ENCODE results near the gene SLC25A13.

SLC25A13 gene

DNA sequence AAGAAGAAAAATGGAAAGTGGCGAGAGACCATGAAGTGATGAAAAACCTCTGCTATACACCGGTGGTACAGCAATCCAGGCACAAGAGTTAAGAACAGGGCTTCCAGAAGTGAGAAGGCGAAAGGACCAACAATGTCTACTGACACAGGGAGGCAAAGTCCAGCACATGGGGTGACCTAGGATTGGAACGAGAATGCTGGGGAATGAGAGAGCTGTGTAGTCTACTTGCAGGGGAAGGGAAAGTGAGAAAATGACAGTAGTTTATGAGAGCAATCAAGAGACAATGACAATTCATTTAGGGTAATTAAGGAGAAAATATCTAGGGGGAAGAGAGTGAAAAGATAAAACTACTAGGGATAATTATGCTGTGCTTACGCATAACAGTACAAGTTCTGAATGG lies 169.2 kb downstream of the SLC25A13 start:
- DNase-seq (ENCODE audit: low spot score): no peak

DNA sequence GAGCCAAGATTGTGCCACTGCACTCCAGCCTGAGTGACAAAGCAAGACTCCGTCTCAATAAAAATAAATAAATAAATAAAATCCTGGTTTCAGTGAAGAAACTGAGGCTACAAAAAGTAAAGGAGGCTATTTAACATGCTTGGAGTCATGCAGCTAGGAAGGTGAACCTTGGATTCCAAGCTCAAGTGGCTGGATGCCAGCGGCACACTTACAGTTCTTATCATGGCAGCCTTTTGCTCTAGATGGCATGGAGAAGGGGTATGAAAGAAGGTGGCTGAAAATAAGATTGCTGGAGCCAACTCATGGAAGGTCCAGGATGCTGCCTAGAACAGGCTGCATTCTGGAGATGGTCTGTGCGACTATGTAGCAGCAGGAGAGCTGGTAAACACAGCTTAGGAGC lies 170.0 kb downstream of the SLC25A13 start:
- DNase-seq (ENCODE audit: low spot score): no peak

DNA sequence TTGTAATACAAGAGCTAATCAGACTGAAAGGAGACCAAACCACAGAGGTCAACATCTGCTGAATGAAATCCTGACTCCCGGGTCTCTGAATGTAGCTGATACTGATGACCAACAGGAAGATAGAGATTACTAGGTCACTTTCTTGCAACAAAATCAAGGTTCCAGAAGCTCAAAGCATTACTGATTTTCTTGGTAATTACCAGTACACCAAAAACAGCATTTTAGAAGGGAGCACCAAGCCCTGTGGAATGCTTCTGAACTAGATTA lies 177.7 kb downstream of the SLC25A13 start:
- no peak for DNase-seq (ENCODE audit: low spot score)

DNA sequence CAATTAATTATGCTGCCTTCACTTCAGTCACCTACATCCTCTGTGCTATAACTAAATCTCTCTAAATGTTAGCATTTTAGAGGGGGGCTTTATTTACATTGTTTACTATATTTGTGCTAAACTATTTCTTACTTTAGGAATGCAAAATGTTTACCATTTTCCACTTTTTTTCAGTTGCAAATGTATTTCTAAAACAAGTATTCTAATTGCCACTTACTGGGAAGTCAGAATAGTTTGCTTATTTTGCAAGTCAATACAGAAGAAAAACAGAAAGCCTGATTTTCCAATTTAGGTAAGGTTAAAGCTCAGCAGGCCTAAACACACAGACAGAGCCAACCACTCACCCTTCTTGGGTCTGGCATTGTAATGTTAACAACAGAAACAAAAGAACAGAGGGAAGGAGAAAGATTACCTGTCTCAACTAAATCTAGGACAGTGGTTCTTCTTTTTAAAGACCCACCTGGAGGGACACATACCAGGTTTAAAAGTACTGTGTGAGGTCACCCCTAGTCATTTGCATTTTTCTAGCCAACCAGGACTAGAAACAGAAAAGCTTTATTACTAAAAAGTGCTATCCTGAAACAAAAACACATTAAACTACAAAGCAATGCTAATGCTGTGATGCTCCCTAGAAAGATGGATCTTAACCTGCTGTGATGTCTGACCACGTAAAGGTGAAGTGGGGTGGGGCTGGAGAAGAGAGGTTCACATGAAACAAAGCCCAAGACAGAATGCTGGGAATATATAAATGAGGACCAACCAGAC lies 178.2 kb downstream of the SLC25A13 start:
- DNase-seq (ENCODE audit: low spot score): no peak

DNA sequence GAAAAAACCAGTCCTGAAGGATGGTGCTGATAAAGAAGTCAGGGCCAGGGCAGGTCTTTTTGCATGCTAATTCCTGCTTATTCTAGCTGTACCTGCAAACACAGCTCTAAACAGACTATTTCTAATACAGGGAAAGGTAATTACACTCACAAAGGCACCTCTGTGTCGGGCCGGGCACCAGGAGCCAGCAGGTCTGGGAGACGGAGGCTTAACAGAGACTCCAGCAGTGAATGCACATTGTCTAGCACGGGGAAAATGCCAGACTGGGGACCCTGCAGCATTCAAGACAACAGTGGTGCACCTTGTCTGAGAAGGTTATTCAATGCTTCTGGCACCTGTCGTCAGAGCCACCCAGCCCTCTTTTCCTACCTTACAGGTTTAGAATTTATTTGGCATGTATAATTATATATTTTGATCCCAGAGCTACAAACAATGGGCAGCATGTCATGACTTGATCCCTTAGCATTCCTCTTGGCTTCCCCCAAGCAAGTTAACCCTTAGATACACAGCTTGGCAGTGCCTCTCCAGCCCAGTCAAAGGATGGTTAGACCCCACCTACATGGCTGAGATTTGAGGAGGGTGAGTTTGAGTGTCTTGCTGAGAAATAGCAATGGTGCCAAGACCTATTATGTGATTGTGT lies 185.2 kb downstream of the SLC25A13 start:
- no peak for DNase-seq (ENCODE audit: low spot score)

DNA sequence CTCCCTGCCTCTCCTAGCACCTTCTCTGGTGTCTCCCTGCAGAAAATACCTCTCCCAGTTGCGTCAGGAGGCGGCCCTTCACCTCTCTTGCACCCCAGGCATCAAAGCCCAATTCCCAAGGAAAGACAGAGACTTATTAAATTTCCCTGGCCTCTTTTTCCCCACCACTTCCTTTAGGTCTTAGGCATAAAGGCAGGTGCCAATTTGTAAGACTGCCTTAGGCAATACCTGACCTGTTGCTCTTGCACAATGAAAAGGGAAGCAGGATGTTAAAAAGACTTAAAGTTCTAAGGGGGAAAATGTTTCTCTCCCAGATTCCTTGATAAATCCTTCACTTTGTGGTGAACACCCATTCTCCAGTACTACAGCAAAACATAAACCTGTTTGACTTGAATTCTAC lies 186.7 kb downstream of the SLC25A13 start:
- DNase-seq (ENCODE audit: low spot score): no peak

DNA sequence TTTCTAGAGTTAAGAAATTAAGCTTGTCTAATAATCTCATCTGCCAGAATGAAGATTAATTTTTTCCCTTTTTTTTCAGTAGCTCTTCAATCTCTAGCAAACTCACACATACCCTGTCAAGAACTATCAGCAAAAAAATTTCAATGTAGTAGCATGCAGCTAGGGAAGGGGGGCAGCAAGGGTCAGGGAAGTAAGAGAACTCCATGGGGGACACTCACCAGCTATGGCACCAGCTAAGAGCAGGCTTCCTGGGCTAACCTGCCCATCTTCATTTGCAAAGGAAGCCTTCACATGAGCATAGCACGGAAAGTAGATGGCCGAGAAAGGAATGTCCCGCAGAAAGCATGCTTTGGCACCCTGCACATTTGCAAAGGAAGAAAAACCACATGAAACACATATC lies 190.4 kb downstream of the SLC25A13 start:
- DNase-seq (ENCODE audit: low spot score): no peak

DNA sequence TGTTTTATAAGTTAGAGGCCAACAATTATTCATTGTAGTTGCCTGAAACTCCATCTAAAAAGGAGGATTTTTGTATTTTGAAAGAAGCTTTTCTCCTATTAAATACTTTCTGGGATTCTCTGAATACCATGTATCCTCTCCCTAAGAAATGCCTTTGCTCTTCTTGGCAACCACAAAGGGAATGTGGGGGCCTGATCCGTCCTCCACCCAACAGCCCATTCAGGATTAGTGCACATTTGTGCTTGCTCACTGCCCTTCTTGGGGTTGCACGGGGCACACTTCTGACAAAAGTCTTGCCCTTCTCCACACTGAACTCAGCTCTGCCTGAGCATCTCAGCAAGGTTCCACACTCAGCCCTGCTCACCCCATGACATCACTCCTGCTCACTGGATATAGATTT lies 194.2 kb downstream of the SLC25A13 start:
- no peak for DNase-seq (ENCODE audit: low spot score)

DNA sequence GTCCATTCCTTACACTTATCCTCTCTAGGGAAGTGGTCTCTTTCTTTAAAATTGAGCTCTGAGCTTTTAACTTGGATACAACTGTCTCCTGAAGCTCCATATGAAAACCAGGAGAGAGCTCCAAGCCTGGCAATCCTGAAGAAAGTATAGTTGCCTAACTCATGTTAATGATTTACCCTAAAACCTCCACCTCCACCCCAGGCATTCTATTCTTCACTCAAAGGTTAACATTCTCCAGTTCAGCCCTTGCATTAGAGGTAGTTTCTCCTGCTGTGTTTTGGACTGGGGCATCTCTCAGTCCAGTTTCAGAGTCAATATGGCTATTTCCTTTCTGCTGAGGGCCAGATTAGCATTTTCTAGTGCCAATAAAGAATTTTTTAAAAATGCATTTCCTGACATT lies 195.5 kb downstream of the SLC25A13 start:
- DNase-seq (ENCODE audit: low spot score): no peak

DNA sequence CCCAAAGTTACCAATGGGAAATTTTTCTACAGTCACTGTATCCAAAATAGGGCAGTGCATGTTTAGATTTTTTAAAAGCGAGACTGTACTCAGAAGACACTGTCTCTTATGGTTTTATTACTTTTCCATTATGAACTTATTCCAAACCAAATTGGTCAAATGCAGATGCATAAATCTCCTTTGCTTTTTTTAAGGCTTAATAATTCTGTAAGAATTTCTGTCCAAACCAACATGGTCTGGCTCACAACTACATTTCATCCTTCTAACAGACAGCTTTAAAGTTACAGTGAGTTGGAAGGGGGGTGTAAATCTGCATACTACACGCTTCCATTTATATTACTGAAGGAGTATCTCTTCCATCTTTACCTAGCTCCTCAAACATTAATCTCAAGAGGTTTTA lies 199.2 kb downstream of the SLC25A13 start:
- DNase-seq (ENCODE audit: low spot score): no peak

DNA sequence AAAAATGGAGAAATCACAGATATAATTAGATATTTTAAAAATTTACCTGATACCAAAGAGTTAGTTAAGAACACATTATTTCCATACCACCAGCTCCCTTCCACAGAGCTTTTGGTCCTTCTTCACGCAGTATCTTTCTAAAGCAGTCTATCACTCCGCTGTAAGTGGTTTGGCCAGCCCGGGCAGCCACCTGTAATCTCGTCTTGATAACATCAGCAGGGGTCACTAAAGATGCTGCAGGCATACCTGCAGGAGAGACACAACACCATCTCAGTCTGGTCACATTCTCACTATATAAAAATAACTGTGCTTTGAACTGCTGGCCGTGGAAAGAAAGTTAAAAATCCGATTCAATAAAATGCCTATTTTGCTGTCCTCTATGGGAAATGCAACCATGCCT lies 200.1 kb downstream of the SLC25A13 start:
- no peak for DNase-seq (ENCODE audit: low spot score)

DNA sequence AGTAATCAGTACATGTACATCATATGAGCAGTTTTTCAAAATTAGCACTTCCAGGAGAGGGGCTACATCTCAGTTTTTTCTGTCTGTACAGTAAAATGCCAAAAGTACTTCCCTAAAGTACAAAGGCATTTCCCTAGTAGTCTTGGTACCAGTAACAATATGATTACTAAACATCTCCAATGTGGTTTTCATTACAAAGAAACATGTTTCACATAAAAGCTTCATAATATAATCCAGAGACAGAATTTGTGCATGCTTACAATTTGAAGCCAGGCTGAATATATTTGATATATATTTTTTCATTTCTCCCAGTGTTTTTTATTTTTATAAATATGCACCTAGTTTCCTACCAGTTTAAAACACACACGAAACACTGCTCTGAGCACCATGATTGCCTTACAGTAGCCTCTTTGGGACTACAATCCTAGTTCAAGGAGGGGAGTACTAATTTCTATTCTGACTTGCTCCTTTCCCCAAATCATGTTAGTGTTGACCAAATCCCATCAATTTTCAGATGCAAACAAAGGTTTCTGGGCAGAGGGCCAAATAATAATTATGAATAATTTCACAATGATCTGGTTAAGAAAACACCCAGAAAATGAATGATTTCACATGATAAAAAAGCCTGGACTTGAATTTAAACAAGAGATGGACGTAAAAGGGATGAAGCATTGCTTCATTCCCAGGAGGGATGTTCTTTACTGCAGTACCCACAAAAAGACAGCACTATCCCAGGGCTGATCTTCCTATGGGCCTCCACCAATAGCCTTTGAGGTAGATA lies 201.3 kb downstream of the SLC25A13 start:
- no peak for DNase-seq (ENCODE audit: low spot score)

DNA sequence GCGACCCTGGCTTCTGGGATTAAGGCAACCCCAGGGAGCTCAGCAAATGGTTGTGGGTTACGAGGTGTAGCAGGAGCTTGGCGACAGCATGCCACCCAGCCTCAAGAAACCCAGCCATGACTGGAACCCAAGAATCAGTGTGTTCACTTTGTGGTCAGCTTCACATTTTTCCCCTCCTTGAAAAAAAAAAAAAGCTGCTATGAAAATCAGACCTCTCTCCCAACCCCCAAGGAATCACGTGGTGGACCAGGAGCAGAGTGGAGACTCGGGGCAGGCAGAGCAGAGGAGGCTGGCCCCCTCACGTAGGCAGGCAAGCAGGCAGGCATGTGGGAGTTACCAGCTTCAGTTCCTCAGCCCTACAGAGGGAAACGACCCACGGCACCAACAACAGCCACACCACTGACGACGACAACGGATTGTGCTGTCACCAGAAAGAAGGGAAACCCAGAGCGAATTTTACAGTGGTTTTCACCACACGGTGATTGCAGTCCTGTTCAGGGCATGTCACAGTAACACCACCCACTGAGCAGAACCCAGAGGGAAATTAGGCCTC lies 203.4 kb downstream of the SLC25A13 start:
- no peak for DNase-seq (ENCODE audit: low spot score)

DNA sequence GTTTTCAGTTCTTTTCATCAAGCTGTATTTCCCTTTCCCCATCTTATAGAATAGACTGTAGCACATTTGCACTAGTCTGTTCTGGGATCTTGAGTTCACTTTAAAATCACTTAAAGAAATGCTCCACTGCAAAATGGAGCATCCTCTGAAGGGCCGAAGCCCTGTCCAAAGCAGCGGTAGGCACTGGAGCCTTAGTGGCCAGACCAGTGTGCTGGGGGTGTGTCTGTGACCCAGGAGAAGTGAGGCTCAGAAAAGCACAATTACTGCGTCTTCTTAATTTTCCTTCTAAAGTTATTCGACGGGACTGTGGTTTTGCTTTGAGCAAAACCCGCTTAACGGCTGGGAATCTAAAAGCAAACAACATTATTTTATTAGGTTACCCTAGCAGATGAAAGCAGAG lies 205.7 kb downstream of the SLC25A13 start:
- DNase-seq (ENCODE audit: low spot score): no peak

DNA sequence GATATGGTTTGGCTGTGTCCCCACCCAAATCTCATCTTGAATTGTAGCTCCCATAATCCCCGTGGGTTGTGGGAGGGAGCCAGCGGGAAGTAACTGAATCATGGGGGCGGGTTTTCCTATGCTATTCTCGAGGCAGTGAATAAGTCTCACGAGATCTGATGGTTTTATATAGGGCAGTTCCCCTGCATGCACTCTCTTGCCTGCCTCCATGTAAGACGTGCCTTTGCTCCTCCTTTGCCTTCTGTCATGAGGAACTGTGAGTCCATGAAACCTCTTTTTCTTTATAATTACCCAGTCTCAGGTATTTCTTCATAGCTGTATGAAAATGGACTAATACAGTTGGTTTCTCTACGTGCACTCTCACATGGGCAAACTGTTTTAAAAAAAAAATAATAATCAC lies 207.7 kb downstream of the SLC25A13 start:
- DNase-seq (ENCODE audit: low spot score): no peak

DNA sequence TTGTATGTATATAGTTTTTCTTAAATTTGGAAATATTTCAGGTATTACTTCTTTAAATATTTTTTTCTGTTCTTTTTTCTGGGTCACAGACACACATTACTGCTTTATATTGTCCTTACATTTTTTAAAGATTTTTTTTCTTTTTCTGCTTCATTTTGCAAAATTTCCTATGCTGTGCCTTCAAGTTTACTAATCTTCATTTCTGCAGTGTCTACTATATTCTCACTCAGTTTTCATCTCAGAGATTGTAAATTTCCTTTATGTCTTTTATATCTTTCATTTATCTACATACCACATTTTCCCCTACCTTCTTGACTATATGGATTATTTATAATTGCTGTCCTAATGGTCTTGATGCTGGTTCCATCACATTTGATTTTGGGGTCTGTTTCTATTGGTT lies 210.5 kb downstream of the SLC25A13 start:
- no peak for DNase-seq (ENCODE audit: low spot score)

DNA sequence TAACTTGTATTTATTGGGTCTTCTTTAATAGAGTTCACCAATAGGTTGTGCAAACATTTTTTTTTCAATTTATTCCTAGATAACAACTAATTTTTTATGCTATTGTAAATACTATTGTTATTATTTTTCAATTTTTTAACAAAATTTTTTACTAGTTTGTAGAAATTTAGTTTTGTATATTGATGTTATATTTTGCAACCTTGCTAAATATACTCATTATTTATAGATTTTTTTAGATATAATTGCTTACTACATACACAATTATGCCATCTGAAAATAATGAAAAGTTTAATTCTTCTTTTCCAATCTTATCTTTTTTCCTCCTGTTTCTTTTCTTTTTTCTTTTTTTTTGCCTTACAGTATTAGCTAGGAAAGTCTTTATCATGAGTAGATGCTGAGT lies 216.9 kb downstream of the SLC25A13 start:
- DNase-seq (ENCODE audit: low spot score): no peak

DNA sequence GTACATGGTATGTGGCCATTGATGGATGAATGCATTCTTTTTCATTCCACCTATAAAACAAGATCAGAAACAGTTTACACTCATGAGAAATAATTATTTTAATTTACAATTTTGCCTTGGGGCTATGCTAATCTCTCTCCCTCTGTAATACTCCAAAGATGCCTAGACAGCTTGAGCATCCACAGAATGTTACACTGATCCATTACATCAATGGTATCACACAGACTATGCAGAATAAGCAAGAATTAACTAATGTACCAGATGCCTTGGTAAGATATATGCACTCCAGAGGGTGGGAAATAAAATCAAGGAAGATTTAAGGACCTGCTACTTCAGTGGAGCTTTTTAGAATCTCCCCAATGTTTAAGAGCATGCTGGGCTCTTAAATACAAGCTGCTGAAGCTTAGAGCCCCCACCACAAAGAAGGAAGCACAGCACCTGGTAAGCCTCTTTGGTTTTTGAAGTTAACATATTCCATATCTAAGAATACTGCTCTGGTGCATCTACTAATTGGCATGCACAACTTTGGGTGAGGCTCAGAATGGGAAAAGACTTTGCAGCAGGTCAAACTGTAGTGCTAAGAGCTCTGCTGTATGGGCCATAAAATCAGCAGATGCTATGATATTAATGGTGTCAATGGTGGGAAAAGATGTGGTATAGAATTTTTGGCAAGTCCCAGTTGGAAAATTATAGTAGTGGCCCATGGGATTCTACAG lies 219.6 kb downstream of the SLC25A13 start:
- DNase-seq (ENCODE audit: low spot score): no peak

DNA sequence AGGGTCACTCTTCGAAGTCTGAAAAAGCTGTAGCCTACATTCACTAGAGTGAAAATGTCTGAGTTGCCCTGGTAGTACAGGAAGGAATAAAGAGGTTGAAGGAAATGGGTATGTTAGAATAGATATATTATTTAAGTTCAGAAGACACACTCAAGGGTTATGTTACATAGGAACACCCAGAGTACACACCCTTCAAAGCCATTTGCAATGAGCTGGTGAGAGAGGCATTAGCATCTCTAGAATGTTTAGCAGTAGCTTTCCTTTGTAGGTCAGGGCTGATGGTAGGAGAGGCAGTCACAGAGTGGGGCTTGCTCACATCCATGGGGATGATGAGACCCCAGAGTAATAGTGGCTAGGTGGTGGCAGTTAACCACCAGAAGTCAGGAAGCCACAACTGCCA lies 221.2 kb downstream of the SLC25A13 start:
- DNase-seq (ENCODE audit: low spot score): no peak

DNA sequence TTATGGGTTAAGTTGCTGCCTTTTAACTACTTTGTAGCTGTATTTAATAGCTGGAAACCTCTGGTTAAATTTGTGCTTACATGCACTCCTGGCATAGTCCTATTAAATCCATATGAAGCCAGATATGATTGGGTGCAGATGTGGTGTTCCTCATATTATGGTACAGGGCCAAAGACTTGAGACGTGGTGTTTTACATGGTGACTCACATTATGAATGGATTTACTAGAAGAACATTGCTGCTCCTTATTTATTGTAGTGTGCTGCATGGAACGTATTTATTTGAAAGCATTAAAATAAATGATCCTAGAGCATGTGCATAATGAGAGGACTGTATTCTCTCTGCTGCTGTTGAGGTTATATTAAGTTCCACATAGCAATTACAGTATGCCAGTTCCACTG lies 224.1 kb downstream of the SLC25A13 start:
- DNase-seq (ENCODE audit: low spot score): no peak

DNA sequence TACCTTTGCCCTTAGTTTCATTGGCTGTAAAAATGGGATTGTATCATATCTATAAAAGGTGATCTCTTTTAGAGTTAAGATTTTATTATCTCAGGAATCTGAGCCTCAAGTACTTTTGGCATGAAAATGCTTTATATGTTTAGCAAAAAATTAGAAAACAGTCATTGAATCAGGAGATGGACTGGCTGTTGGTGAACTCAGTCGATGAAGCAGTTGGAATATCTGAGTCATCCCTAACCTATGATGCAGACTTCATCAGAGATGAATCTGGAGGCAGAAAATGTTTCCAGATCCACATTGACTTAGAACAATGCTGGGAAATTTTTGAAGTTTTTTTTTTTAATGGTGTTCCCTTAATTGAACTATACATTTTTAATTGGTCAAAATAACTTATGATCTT lies 228.5 kb downstream of the SLC25A13 start:
- DNase-seq (ENCODE audit: low spot score): no peak

DNA sequence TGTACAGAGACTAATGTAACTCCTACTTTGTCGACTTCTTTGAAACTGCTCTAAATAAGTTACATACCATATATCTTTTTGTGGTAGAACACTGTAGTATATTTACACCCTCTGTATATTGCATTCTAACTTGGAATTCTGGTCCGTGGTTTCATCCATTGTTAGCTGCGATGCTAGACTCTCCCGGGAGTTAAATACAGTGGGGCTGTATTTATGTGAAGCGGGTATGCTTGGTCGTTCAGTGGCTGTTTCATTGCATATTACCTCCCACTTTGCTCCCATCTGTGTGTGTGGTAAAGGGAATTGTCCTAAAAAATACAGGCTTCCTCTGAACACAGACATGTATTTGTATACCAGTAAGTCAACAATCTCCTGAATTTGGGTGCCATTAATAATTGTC lies 231.1 kb downstream of the SLC25A13 start:
- DNase-seq (ENCODE audit: low spot score): no peak

DNA sequence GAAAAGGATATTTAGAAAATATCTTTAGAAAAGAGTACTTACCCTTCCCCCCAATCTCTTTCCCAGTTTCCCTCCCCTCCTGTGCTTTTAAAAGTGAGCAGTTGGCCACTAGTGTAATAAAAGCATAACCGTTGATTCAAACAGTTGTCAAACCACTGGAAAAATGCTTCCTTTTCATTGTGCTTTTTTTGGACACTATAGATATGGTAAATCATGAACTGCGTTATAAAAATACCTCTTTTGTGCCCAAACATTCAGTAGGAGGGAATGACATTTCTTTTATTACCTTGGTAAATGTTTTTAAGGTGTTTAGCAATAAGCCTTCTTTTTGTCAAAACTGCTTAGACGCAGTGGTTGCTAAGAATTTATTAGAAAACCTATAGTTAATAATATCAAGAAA lies 232.4 kb downstream of the SLC25A13 start:
- no peak for DNase-seq (ENCODE audit: low spot score)
